ENCODE results near the gene SLC29A3. TPM values are rescaled to one million over a fixed set of nuclear protein-coding genes. Genes with fewer than 3 reads are reported as not detected.

SLC29A3 gene
- total and polyA plus RNA-seq, 2 donors from 2014 or later = 5.3 to 5.7 TPM

DNA sequence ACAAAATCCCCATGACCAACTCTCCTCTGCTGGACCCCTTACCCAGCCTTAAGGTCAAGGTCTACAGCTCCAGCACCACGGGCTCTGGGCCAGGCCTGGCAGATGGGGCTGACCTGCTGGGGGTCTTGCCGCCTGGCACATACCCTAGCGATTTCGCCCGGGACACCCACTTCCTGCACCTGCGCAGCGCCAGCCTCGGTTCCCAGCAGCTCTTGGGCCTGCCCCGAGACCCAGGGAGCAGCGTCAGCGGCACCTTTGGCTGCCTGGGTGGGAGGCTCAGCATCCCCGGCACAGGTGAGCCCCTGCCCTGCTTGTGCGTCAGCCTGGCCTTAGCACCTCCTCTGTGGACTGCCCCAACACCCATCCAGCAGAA lies 27.5 kb upstream of the SLC29A3 start:
- no peak overlapping the region for H3K27ac ChIP-seq (ENCODE audit: low read depth in 2 of 2, low read length in 2 of 2)
- H3K9ac ChIP-seq (ENCODE audit: low read length in 3 of 3) = no peak overlapping the region
- no peak overlapping the region for H3K4me3 ChIP-seq (ENCODE audit: low read length in 3 of 3)
- TF ChIP-seq, protein P1, sequence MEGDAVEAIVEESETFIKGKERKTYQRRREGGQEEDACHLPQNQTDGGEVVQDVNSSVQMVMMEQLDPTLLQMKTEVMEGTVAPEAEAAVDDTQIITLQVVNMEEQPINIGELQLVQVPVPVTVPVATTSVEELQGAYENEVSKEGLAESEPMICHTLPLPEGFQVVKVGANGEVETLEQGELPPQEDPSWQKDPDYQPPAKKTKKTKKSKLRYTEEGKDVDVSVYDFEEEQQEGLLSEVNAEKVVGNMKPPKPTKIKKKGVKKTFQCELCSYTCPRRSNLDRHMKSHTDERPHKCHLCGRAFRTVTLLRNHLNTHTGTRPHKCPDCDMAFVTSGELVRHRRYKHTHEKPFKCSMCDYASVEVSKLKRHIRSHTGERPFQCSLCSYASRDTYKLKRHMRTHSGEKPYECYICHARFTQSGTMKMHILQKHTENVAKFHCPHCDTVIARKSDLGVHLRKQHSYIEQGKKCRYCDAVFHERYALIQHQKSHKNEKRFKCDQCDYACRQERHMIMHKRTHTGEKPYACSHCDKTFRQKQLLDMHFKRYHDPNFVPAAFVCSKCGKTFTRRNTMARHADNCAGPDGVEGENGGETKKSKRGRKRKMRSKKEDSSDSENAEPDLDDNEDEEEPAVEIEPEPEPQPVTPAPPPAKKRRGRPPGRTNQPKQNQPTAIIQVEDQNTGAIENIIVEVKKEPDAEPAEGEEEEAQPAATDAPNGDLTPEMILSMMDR (IDR thresholded peaks at IDR 0.05; ENCODE audit: borderline replicate concordance, extremely low read depth, insufficient read depth) = no peak
- DNase-seq (no peak), FAIRE-seq (no peak)
- intact Hi-C loops (cut with DNase I) = no loop called here
- no peaks in the 10 kb centered on the region for H3K27me3 ChIP-seq (ENCODE audit: control insufficient read depth, insufficient read depth, low read length)
- H3K9me3 ChIP-seq (ENCODE audit: control insufficient read depth in 2 of 3, insufficient read depth in 1 of 3, low read length in 3 of 3) = no peaks in the 10 kb centered on the region
- H3K4me1 ChIP-seq (ENCODE audit: control insufficient read depth in 2 of 3, insufficient read depth in 2 of 3, low read depth in 1 of 3, low read length in 3 of 3) = no peaks in the 10 kb centered on the region
- peaks cover 3 to 6% (median 4%) of the 10 kb centered on the region in 3 donors for H3K36me3 ChIP-seq (ENCODE audit: control insufficient read depth in 2 of 3, insufficient read depth in 3 of 3, low read length in 3 of 3)

DNA sequence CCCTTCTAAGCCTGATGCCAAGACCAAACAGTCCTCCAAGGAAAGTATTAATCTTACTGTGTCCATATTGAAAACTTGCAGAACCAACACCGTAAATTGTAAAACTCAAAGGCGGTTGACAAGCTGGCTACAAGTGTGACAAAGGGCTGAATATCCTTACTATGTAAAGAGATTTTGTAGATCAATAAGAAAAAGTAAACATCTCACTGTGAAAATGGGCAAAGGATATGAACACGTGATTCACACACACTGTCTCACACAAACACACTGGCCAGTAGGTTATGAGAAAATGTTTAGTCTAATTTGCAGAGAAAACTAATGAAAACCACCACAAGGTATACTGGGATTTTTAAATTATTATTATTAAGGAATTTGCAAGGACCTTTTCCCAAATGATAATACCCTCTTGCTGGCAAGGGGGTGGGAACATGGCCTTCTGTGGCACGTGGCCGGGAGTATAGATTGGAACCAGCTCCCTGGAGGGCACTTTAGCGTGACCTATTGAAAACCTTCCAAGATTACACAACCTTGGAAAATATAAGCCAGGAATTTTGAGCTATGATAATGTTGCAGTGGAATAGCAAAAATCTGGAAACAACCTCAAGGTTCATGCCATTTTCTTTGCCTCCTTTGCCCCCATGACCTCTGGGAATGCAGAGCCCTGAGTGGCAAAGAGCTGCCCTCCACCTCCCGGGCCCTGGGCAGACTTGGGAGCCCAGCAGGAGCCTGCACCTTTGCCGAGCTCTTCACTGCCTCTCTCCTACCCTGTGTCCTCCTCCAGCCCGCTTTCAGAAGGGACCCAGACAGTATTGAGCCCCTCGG lies 26.2 kb upstream of the SLC29A3 start:
- DNase-seq = no peak

DNA sequence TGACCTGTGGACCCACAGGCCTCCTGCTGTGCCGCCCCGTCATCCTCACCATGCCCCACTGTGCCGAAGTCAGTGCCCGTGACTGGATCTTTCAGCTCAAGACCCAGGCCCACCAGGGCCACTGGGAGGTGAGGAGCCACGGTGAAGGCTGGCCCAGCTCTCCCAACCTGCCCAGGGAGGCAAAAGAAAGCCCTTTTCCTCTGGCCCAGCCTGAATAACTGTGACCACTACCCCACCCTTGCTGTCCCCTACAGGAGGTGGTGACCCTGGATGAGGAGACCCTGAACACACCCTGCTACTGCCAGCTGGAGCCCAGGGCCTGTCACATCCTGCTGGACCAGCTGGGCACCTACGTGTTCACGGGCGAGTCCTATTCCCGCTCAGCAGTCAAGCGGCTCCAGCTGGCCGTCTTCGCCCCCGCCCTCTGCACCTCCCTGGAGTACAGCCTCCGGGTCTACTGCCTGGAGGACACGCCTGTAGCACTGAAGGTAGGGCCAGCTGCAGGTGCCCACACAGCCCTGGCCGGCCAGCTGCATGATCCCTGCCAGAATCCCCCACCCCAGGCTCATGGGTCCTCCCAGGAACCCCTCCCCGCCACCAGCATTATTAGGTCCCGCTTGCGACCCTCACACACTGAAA lies 25.5 kb upstream of the SLC29A3 start:
- FAIRE-seq (no peak), DNase-seq (peak in 1 of 5 donors; percentile 95)
- H3K4me3 ChIP-seq (ENCODE audit: low read length in 3 of 3) = no peak overlapping the region
- H3K27ac ChIP-seq (ENCODE audit: low read depth in 2 of 2, low read length in 2 of 2) = no peak overlapping the region
- peaks cover under 1 to 6% (median 5%) of the 10 kb centered on the region in 3 donors for H3K36me3 ChIP-seq (ENCODE audit: control insufficient read depth in 2 of 3, insufficient read depth in 3 of 3, low read length in 3 of 3)
- H3K9me3 ChIP-seq (ENCODE audit: control insufficient read depth in 2 of 3, insufficient read depth in 1 of 3, low read length in 3 of 3) = no peaks in the 10 kb centered on the region
- no peak overlapping the region for H3K9ac ChIP-seq (ENCODE audit: low read length in 3 of 3)
- TF ChIP-seq, protein P1 (IDR thresholded peaks at IDR 0.05; ENCODE audit: borderline replicate concordance, extremely low read depth, insufficient read depth) = no peak
- H3K27me3 ChIP-seq (ENCODE audit: control insufficient read depth, insufficient read depth, low read length) = no peaks in the 10 kb centered on the region
- H3K4me1 ChIP-seq (ENCODE audit: control insufficient read depth in 2 of 3, insufficient read depth in 2 of 3, low read depth in 1 of 3, low read length in 3 of 3) = no peaks in the 10 kb centered on the region
- intact Hi-C loops (cut with DNase I) = no loop called here

More for the DNA sequence above, 26.2 kb upstream of the SLC29A3 start:
- H3K4me1 ChIP-seq (ENCODE audit: control insufficient read depth in 2 of 3, insufficient read depth in 2 of 3, low read depth in 1 of 3, low read length in 3 of 3) = no peaks in the 10 kb centered on the region
- no peak overlapping the region for H3K4me3 ChIP-seq (ENCODE audit: low read length in 3 of 3)
- no peak overlapping the region for H3K9ac ChIP-seq (ENCODE audit: low read length in 3 of 3)
- H3K27me3 ChIP-seq (ENCODE audit: control insufficient read depth, insufficient read depth, low read length) = no peaks in the 10 kb centered on the region
- no peaks in the 10 kb centered on the region for H3K9me3 ChIP-seq (ENCODE audit: control insufficient read depth in 2 of 3, insufficient read depth in 1 of 3, low read length in 3 of 3)
- TF ChIP-seq, protein P1 (IDR thresholded peaks at IDR 0.05; ENCODE audit: borderline replicate concordance, extremely low read depth, insufficient read depth) = no peak
- H3K27ac ChIP-seq (ENCODE audit: low read depth in 2 of 2, low read length in 2 of 2) = no peak overlapping the region
- no peak for FAIRE-seq
- intact Hi-C loops (cut with DNase I) = no loop called here
- peaks cover 3 to 6% (median 4%) of the 10 kb centered on the region in 3 donors for H3K36me3 ChIP-seq (ENCODE audit: control insufficient read depth in 2 of 3, insufficient read depth in 3 of 3, low read length in 3 of 3)
